ENCODE measurements around the gene MARF1.

MARF1 gene

GRCh38 chr16:15644267-15644961 lies 1.5 kb upstream of the MARF1 start:
- WGBS (ENCODE audit: insufficient coverage, insufficient read length), result no CpG with 5 or more reads among the region's 9 CpGs
- Histone ChIP-seq H3K9me3 (ENCODE audit: control insufficient read depth, insufficient read depth, low read length) (no peaks in the 10 kb centered on the region), H3K4me3 (ENCODE audit: low read length) (no peak overlapping the region), H3K27me3 (ENCODE audit: control insufficient read depth, insufficient read depth, low read length) (no peaks in the 10 kb centered on the region), H3K27ac (ENCODE audit: low read length) (no peak overlapping the region), H3K36me3 (ENCODE audit: control insufficient read depth, insufficient read depth, low read length) (no peaks in the 10 kb centered on the region), H3K4me1 (ENCODE audit: control insufficient read depth, insufficient read depth, low read length) (no peaks in the 10 kb centered on the region)
- DNase-seq (ENCODE audit: low read depth, low spot score), result no peak

GRCh38 chr16:15643946-15644250 lies 944 bp upstream of the MARF1 start:
- peak overlapping the region; percentile 58; the same call in 1 of the 2 replicates for H3K4me3 ChIP-seq (ENCODE audit: low read length)
- H3K27me3 ChIP-seq (ENCODE audit: control insufficient read depth, insufficient read depth, low read length), result no peaks in the 10 kb centered on the region
- H3K36me3 ChIP-seq (ENCODE audit: control insufficient read depth, insufficient read depth, low read length), result no peaks in the 10 kb centered on the region; the same call in 1 of the 2 replicates
- no peak overlapping the region for H3K27ac ChIP-seq (ENCODE audit: low read length)
- DNase-seq (ENCODE audit: low read depth, low spot score), result no peak
- H3K4me1 ChIP-seq (ENCODE audit: control insufficient read depth, insufficient read depth, low read length), result no peaks in the 10 kb centered on the region
- no peaks in the 10 kb centered on the region for H3K9me3 ChIP-seq (ENCODE audit: control insufficient read depth, insufficient read depth, low read length)
- no CpG with 5 or more reads among the region's 4 CpGs for WGBS (ENCODE audit: insufficient coverage, insufficient read length)

GRCh38 chr16:15642557-15643047 lies 352 bp downstream of the MARF1 start:
- no CpG with 5 or more reads among the region's 23 CpGs for WGBS (ENCODE audit: insufficient coverage, insufficient read length)
- Histone ChIP-seq H3K27ac (ENCODE audit: low read length) (no peak overlapping the region), H3K4me3 (ENCODE audit: low read length) (peak overlapping the region; percentile 75), H3K9me3 (ENCODE audit: control insufficient read depth, insufficient read depth, low read length) (no peaks in the 10 kb centered on the region), H3K27me3 (ENCODE audit: control insufficient read depth, insufficient read depth, low read length) (no peaks in the 10 kb centered on the region), H3K36me3 (ENCODE audit: control insufficient read depth, insufficient read depth, low read length) (no peaks in the 10 kb centered on the region; the same call in 1 of the 2 replicates), H3K4me1 (ENCODE audit: control insufficient read depth, insufficient read depth, low read length) (no peaks in the 10 kb centered on the region)
- DNase-seq (ENCODE audit: low read depth, low spot score), result no peak

- Histone ChIP-seq H3K4me3 (ENCODE audit: low read length) (peak overlapping the region; percentile 75; the same call in 1 of the 2 replicates), H3K27me3 (ENCODE audit: control insufficient read depth, insufficient read depth, low read length) (no peaks in the 10 kb centered on the region), H3K36me3 (ENCODE audit: control insufficient read depth, insufficient read depth, low read length) (peaks cover 5% of the 10 kb centered on the region; the same call in 1 of the 2 replicates), H3K9me3 (ENCODE audit: control insufficient read depth, insufficient read depth, low read length) (no peaks in the 10 kb centered on the region), H3K4me1 (ENCODE audit: control insufficient read depth, insufficient read depth, low read length) (no peaks in the 10 kb centered on the region), H3K27ac (ENCODE audit: low read length) (no peak overlapping the region)
- no peak for DNase-seq (ENCODE audit: low read depth, low spot score)
- no CpG with 5 or more reads among the region's 15 CpGs for WGBS (ENCODE audit: insufficient coverage, insufficient read length)
Measured at GRCh38 chr16:15641753-15642556, 999 bp downstream of the MARF1 start.

- no CpG with 5 or more reads among the region's 4 CpGs for WGBS (ENCODE audit: insufficient coverage, insufficient read length)
- H3K4me3 ChIP-seq (ENCODE audit: low read length), result no peak overlapping the region
Measured at GRCh38 chr16:15640966-15641365, 2.0 kb downstream of the MARF1 start.

GRCh38 chr16:15639061-15639568 lies 3.8 kb downstream of the MARF1 start:
- H3K36me3 ChIP-seq (ENCODE audit: control insufficient read depth, insufficient read depth, low read length), result peaks cover 12% of the 10 kb centered on the region; the same call in 1 of the 2 replicates
- H3K27ac ChIP-seq (ENCODE audit: low read length), result no peak overlapping the region
- no CpG with 5 or more reads among the region's 11 CpGs for whole genome bisulfite sequencing (ENCODE audit: insufficient coverage, insufficient read length)
- DNase-seq (ENCODE audit: low read depth, low spot score), result no peak
- H3K9me3 ChIP-seq (ENCODE audit: control insufficient read depth, insufficient read depth, low read length), result no peaks in the 10 kb centered on the region
- H3K27me3 ChIP-seq (ENCODE audit: control insufficient read depth, insufficient read depth, low read length), result no peaks in the 10 kb centered on the region
- H3K4me3 ChIP-seq (ENCODE audit: low read length), result no peak overlapping the region
- no peaks in the 10 kb centered on the region for H3K4me1 ChIP-seq (ENCODE audit: control insufficient read depth, insufficient read depth, low read length)

More at GRCh38 chr16:15640966-15641365, 2.0 kb downstream of the MARF1 start:
- no peak for DNase-seq (ENCODE audit: low read depth, low spot score)
- Histone ChIP-seq H3K4me1 (ENCODE audit: control insufficient read depth, insufficient read depth, low read length) (no peaks in the 10 kb centered on the region), H3K36me3 (ENCODE audit: control insufficient read depth, insufficient read depth, low read length) (peaks cover 6% of the 10 kb centered on the region; the same call in 1 of the 2 replicates), H3K9me3 (ENCODE audit: control insufficient read depth, insufficient read depth, low read length) (no peaks in the 10 kb centered on the region), H3K27me3 (ENCODE audit: control insufficient read depth, insufficient read depth, low read length) (no peaks in the 10 kb centered on the region), H3K27ac (ENCODE audit: low read length) (no peak overlapping the region)

GRCh38 chr16:15636392-15636873 lies 6.5 kb downstream of the MARF1 start:
- no peak overlapping the region for H3K27ac ChIP-seq (ENCODE audit: low read length)
- no peaks in the 10 kb centered on the region for H3K4me1 ChIP-seq (ENCODE audit: control insufficient read depth, insufficient read depth, low read length)
- no peak overlapping the region for H3K4me3 ChIP-seq (ENCODE audit: low read length)
- H3K36me3 ChIP-seq (ENCODE audit: control insufficient read depth, insufficient read depth, low read length), result peaks cover 14% of the 10 kb centered on the region; the same call in 1 of the 2 replicates
- H3K27me3 ChIP-seq (ENCODE audit: control insufficient read depth, insufficient read depth, low read length), result no peaks in the 10 kb centered on the region
- H3K9me3 ChIP-seq (ENCODE audit: control insufficient read depth, insufficient read depth, low read length), result no peaks in the 10 kb centered on the region
- no peak for DNase-seq (ENCODE audit: low read depth, low spot score)

- Histone ChIP-seq H3K4me1 (ENCODE audit: control insufficient read depth, insufficient read depth, low read length) (no peaks in the 10 kb centered on the region), H3K27me3 (ENCODE audit: control insufficient read depth, insufficient read depth, low read length) (no peaks in the 10 kb centered on the region), H3K9me3 (ENCODE audit: control insufficient read depth, insufficient read depth, low read length) (no peaks in the 10 kb centered on the region), H3K36me3 (ENCODE audit: control insufficient read depth, insufficient read depth, low read length) (peaks cover 14% of the 10 kb centered on the region; the same call in 1 of the 2 replicates), H3K27ac (ENCODE audit: low read length) (no peak overlapping the region), H3K4me3 (ENCODE audit: low read length) (no peak overlapping the region)
- no CpG with 5 or more reads among the region's 9 CpGs for WGBS (ENCODE audit: insufficient coverage, insufficient read length)
- DNase-seq (ENCODE audit: low read depth, low spot score), result no peak
Measured at GRCh38 chr16:15635926-15636325, 7.0 kb downstream of the MARF1 start.

- H3K27me3 ChIP-seq (ENCODE audit: control insufficient read depth, insufficient read depth, low read length), result no peaks in the 10 kb centered on the region
- no peak for DNase-seq (ENCODE audit: low read depth, low spot score)
- peaks cover 12% of the 10 kb centered on the region; the same call in 1 of the 2 replicates for H3K36me3 ChIP-seq (ENCODE audit: control insufficient read depth, insufficient read depth, low read length)
- H3K27ac ChIP-seq (ENCODE audit: low read length), result no peak overlapping the region
- no CpG with 5 or more reads among the region's 2 CpGs for WGBS (ENCODE audit: insufficient coverage, insufficient read length)
- no peaks in the 10 kb centered on the region for H3K9me3 ChIP-seq (ENCODE audit: control insufficient read depth, insufficient read depth, low read length)
- no peaks in the 10 kb centered on the region for H3K4me1 ChIP-seq (ENCODE audit: control insufficient read depth, insufficient read depth, low read length)
- H3K4me3 ChIP-seq (ENCODE audit: low read length), result no peak overlapping the region
Measured at GRCh38 chr16:15631730-15632409, 11.1 kb downstream of the MARF1 start.

GRCh38 chr16:15621889-15622288 lies 21.1 kb downstream of the MARF1 start:
- no CpG with 5 or more reads among the region's 8 CpGs for WGBS (ENCODE audit: insufficient coverage, insufficient read length)
- peaks cover 16% of the 10 kb centered on the region for H3K36me3 ChIP-seq (ENCODE audit: control insufficient read depth, insufficient read depth, low read length)

More at GRCh38 chr16:15621889-15622288, 21.1 kb downstream of the MARF1 start:
- no peaks in the 10 kb centered on the region for H3K4me1 ChIP-seq (ENCODE audit: control insufficient read depth, insufficient read depth, low read length)
- DNase-seq (ENCODE audit: low read depth, low spot score), result no peak
- no peak overlapping the region for H3K27ac ChIP-seq (ENCODE audit: low read length)
- no peaks in the 10 kb centered on the region for H3K9me3 ChIP-seq (ENCODE audit: control insufficient read depth, insufficient read depth, low read length)
- H3K4me3 ChIP-seq (ENCODE audit: low read length), result no peak overlapping the region
- no peaks in the 10 kb centered on the region for H3K27me3 ChIP-seq (ENCODE audit: control insufficient read depth, insufficient read depth, low read length)
